Fibroblast of gingiva (primary cell): ENCODE results near the gene CEP126.

ENCODE experiments used
- DNase-seq: peaks from one replicate; pipeline ENCODE4 v3.0.0-alpha.2; 2011; ENCODE audit warnings: low read depth

The CEP126 gene

DNA sequence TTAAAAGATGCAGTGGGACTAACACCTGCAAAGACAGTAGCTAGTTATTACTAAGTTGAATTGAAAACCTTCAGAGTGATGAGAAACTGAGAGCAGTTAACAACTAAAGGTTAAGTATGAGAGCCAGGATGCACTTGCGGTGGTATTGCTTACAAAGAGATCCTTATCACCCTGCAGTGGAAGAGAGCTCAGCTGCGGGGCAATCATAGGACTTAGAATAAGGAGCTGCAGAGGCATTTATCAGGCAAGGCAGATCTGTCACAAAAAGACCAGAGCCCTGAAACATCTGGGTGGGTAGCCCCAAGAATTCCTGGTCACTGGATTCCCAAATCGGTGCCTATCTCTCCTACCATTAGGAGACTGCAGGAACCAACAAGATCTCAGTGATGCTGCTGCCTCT lies 98.1 kb downstream of the CEP126 start:
- DNase-seq: no peak

GRCh38 chr11:102014756-102015155 lies 99.9 kb downstream of the CEP126 start:
- DNase-seq: no peak

- peak; percentile 30 for DNase-seq
Observed at GRCh38 chr11:102017026-102017425, 102.2 kb downstream of the CEP126 start.

GRCh38 chr11:102026217-102026616 lies 111.4 kb downstream of the CEP126 start:
- no peak for DNase-seq

GRCh38 chr11:102026959-102027358 lies 112.1 kb downstream of the CEP126 start:
- DNase-seq: no peak

DNA sequence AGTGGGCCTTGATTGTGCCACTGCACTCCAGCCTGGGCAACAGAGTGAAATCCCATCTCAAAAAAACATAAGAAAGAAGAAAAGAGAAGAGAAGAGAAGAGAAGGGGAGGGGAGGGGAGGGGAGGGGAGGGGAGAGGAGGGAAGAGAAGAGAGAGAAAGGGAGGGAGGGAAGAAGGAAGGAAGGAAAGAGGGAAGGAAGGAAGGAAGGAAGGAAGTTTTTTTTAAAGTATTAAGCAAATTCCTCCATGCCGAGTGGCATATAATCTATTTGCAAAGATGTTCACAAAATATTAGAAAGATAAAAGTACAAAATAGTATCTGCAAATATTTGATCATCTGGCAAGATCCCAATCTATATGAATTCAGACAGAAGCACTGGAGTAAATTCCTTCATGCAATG lies 121.9 kb downstream of the CEP126 start:
- DNase-seq: no peak

DNA sequence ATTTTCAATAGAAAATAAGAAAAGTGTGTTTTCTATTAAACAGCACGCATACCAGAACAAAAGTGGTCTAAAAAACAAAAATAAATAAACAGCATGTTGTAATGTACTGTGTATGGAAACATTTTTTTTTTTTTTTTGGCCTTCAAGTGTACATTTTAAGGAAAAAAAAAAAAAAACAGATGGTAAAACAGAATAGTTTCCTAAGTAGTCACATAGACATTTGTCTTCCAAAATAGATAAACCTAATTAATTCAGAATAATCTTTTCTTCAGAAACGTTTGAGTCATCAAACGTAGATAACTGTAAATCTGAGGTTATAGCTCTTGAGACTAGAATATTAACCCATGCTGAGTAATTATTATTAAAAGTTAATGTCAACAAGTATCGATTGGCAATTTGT lies 132.0 kb downstream of the CEP126 start:
- peak; percentile 84 for DNase-seq

DNA sequence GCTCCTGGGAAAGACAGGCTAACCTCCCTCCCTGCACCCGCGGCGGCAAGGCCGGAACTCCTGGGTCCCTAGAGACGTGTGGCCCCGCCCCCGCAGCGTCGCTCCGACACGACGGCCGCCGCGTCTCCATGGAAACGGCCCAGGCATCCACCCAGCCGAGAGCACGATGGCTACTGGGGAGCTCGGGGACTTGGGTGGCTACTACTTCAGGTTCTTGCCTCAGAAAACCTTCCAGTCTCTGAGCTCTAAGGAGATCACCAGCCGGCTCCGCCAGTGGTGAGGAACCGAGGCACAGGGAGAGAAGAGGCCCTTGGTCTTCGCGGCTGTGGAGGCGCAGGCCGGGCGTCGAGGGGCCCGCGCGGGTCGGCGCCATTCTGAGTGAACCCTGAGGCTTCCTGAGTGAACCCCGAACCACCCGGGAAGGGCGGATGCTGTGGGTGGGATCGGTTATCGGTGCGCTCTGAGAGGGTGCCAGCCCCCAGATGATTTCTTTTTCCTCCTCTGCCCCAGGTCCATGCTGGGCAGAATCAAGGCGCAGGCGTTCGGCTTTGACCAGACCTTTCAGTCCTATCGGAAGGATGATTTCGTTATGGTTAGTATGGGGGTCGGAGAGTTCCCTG lies 132.6 kb downstream of the CEP126 start, which contains the start of gene CFAP300:
TSS of gene CFAP300 (plus strand) at position 133 of the 620 bp plus-strand sequence. CDS start at position 167, 34 bp downstream.
- peak; percentile 94 for DNase-seq
